GM18502 (cell line): ENCODE measurements around the gene SULT2B1.
"Not testable (repeated sequence)": the region's sequence is repeated elsewhere in the genome, so short reads cannot be mapped to it uniquely, and the experiment has no call there.

ENCODE experiments used
- ATAC-seq: cut with Tn5 transposase; IDR thresholded peaks from one replicate; pipeline ENCODE4 v1.9.1; 2021; ENCODE audit warnings: mild to moderate bottlenecking; ENCODE audit not compliant: unreplicated experiment, poor library complexity

SULT2B1 gene

DNA sequence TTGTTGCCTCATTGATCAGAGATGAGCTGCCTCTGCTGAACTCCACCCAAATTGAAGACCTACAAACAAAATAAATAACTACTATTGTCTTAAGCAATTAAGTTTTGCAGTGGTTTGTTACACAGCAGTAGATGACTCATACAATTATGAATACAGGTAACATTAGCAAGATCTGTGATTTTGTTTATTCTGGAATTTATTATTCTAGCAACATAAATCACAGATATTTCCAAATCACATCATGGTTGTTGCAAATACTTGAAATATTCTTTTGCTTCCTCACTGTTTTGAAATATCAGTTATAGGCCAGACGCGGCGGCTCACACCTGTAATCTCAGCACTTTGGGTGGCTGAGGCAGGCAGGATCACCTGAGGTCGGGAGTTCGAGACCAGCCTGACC, 27.2 kb upstream of the SULT2B1 start:
- ATAC-seq, result no peak

DNA sequence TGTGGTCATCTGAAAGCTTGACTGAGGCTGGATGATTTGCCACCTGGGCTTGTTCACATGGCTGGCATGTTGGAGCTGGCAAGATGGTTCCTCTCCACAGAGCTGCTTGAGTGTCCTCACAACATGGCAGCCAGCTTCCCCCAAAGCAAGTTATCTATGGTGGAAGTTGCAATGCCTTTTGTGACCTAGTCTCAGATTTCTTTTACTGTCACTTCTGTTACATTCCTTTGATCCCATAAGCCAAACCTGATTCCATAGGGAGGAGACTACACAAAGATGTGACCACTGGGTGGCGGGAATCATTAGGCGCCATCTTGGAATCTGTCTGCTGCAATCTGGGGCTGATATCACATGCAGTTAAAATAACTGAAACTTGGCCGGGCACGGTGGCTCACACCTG, 22.8 kb upstream of the SULT2B1 start:
- no peak for ATAC-seq

DNA sequence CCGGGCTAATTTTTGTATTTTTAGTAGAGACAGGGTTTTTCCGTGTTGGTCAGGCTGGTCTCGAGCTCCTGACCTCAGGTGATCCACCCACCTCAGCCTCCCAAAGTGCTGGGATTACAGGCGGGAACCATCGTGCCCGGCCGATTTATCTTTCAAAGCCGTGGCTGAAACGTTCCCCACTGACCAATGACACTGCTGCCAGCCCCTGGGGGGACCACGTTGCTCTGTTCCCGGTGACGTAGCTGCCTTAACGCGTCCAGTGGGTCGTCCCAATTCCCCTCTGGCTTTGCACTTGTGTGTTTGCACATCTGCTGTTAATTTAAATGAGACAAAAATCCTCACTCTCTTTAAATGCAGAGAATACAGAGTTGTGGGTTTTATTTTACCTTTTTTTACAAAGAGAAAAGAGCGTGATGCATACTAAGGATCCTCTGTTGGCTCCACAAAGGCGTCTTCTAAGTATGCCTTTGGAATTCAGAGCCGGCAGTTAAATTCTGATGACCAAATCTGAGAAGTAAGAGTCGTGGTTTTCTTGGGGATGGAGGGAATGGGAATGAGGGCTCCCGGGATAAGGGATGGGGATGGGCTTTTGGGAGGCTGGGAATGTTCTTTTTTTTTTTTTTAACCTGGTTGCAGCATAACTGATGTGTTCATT, 21.8 kb upstream of the SULT2B1 start:
- no peak for ATAC-seq

DNA sequence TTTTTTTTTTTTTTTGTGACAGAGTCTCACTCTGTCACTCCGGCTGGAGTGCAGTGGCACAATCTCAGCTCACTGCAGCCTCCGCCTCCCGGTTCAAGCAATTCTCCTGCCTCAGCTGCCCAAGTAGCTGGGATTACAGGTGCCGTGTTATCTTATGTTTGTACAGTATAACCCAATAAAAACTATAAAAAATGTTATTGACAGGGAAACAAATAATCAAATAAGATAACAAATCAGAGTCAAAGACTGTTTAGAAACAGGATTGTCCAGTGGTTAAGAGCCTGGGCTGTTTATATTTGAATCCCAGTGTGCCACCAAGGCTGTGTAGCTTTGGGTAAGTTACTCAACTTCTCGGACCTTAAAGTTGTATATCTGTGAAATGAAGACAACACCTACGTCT, 21.2 kb upstream of the SULT2B1 start:
- no peak for ATAC-seq

DNA sequence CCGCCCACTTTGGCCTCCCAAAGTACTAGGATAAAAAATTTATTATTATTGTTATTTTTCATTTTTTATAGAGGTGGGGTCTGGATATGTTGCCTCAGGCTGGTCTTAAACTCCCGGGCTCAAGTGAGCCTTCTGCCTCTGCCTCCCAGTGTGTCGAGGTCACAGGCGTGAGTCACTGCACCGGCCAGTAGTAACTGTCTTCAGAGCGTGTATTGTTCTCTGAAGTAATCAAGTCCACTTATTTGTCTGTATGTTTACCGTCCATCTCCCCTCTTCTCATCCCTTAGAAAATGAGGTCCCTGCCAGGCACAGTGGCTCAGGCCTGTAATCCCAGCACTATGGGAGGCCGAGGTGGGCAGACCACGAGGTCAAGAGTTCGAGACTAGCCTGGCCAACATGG, 18.2 kb upstream of the SULT2B1 start:
- ATAC-seq, result no peak

DNA sequence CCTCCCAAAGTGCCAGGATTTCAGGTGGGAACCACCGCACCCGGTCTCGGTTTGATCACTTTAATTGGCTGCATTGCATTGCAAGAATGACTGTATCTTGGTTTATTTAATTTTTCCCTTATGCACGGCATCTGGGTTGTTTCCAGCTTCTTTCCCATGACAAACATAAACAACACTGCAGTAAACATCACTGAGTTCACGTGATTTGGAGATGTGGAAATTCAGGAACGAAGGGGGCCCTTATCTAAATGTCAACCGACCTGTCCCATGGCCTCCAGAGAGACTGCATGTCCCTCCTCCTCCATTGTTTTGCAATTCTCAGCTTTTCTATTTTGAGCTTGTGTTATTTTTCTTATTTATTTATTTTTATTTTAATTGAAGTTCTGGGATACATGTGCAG, 14.4 kb upstream of the SULT2B1 start:
- no peak for ATAC-seq

DNA sequence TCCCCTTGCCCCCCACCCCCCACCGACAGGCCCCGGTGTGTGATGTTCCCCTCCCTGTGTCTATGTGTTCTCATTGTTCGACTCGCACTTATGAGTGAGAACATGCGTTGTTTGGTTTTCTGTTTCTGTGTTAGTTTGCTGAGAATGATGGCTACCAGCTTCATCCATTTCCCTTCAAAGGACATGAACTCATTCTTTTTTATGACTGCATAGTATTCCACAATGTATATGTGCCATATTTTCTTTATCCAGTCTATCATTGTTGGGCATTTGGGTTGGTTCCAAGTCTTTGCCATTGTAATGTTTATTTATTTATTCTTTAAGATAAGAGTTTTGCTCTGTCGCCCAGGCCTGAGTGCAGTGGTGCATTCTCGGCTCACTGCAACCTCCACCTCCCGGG, 13.9 kb upstream of the SULT2B1 start:
- not testable (repeated sequence) for ATAC-seq

DNA sequence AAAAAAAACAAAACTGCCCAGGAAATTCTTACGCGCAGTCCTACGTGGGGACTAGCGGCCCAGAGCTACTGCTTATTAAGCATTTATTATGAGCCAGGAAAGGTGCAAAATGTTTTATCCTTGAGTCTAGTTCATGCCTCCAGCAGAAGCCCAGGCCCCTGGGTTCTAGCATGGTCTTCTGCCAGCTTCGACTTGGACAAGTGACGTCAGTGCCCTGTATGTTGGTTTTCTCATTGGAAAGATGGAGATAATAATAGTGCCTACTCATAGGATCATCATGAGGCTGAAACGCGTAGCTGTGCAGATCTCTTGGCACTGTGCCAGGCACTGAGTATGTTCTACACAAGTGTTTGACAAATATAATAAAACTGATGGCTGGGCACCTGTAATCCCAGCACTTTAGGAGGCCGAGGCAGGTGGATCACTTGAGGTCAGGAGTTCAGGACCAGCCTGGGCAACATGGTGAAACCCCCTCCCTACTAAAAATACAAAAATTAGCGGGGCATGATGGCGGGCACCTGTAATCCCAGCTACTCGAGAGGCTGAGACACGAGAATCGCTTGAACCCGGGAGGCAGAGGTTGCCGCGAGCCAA, 12.4 kb upstream of the SULT2B1 start:
- no peak for ATAC-seq

DNA sequence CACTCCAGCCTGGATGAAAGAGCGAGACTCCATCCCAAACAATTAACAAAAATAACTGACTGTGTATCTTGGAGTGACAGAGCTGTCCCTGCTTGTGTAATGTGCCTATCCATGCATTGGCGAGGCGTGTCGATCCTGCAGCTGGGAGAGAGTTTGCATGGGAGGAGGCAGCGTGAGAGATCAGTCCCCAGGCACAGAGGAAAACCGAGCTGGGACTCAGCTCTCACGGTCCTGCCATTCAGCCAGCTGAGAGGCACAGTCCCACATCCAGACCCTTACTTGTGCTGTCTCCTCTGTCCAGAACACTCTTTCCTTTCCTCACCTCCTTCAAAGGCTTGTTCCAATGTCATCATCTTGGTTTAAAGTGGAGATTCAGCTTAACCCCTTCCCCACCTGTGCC, 11.9 kb upstream of the SULT2B1 start:
- ATAC-seq, result no peak

DNA sequence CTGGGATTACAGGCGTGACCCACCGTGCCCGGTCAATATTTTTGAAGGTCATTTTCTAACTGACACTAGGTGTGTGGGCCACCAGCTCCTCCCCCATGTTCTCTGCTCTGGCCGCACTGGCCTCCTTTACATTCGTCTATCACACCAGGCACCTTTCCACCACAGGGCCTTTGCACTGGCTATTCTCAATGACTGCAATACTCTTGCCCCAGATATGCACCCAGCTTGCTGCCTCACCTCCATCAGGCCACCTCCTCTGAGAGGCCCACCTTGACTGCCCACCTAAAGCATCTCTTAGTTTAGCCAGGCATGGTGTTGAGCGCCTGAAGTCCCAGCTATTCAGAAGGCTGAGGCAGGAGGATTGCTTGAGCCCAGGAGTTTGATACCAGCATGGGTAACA, 10.2 kb upstream of the SULT2B1 start:
- ATAC-seq, result no peak

DNA sequence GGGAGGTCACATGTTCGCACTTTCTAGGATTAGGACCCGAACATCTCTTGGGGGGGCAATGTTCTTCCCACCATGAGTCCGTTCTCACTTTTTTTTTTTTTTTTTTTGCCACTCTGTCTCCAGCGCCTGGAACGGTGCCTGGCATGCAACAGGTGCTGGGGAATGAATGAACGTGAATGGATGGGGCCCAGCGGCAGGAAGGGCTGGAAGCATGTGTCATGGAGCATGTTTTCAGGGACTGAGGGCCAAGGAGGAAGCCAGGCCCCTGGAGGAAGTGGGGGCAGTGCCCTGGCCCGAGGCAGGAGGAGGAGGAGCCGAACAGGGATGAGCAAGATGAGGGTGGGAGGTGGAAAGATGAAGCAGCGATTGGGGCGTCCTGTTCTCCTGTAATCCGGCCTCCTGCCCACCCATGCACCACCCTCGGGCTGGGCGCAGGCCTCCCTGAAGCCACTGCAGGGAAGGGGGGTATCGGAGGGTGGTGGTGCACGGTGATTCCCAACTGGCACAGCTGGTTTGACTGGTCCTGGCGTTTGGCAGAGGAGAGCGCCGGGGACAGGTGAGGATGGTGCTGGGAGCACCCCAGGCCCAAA, 8.8 kb upstream of the SULT2B1 start:
- no peak for ATAC-seq

DNA sequence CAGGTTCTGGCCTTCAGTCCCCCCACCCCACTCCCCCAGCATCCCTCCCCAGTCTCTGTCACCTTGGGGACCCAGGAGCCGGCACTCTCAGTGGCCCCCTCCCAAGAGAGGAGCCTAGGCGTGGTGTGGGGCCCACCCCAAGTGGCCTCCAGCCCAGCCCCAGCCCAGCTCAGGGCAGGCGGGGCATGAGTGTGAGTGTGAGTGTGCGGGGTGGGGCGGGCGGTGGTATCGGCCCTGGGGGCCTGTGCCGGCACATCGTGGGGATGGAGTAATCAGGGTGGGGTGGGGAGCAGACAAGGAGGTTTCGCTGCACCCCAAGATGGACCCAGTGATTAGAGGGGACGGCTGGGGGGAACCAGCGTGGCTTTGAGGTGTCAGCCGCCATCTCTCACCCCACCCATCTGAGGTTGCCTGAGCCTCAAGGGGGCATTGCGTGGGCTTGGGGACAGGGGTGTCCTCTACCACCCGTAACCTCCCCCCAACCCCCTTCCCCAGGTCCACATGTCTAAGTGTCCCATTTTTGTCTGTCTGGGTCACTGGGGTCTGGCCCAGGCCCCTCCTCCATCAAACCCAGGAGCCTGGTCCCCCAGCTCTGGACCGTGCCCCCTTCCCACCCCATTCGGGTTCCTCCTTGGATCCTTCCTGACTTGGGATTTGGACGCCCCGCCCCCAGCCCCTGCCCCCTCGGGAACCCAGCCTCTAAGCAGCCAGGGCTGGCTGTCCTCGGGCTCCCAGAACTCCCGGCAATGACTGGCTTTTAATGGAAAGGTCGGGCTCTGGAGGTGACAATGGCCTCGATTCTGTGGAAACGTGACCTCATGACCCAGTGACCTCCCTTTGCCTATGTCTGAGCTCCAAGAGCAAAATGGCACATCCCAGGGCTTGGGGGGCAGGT, 6.9 kb upstream of the SULT2B1 start:
- ATAC-seq, result no peak

DNA sequence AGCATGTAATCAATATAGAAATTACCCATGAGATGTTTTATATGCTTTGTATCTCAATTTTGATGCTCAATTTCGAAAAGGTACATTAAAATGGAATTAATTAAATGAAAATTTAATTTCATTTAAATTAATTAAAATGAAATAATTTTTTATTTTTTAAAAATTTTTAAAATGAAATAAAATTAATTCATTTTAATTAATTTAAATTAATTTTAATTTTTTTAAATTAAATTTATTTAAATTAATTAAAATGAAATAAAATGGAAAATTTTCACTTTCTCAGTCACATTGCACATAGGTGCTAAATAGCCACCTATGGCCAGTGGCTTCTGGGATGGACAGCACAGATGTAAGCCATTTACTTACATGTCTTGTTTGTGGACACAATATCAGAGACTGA, 4.2 kb upstream of the SULT2B1 start:
- ATAC-seq, result no peak

DNA sequence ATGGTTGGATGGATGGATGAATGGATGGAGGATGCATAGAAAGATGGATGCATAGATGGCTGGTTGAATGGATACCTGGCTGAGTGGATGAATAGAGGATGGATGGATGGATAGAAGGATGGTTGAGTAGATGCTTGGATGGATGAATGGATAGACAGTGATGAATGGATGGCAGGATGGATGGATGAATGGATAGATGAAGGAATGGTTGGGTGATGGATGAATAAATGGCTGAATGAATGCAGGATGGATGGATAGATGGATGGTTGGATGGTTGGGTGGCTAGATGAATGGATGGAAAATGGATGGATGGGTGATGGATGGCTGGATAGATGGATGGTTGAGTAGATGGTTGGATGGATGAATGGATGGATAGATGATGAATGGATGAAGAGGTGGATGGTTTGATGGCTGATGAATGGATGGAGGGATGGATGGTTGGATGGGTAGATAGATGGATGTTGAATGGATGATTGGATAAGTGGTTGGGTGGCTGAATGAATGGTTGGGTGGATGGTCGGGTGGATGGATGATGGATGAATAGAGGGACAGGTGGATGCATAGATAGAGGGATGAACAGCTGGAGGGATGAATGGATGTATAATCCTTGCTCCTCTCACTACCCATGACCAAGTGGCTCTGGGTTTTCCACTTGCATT, 3.6 kb upstream of the SULT2B1 start:
- no peak for ATAC-seq

DNA sequence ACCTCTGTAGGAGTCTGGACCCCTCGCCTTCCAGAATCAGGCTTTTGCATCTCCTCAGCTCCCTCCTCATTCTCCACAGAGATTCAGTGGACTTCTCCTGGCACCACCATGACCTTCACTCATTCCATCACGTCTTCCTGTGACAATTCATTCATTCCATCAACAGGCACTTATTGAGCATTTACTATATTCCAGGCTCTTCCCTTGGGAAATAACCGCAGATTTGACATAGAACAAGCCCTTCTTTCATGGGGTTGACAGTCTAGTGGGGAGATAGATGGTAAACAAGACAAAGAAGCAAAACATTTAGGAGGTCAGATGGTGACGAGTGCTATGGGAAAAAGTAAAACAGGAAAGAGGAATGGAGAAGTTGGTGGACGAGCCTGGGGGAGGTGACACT, 2.6 kb upstream of the SULT2B1 start:
- no peak for ATAC-seq

DNA sequence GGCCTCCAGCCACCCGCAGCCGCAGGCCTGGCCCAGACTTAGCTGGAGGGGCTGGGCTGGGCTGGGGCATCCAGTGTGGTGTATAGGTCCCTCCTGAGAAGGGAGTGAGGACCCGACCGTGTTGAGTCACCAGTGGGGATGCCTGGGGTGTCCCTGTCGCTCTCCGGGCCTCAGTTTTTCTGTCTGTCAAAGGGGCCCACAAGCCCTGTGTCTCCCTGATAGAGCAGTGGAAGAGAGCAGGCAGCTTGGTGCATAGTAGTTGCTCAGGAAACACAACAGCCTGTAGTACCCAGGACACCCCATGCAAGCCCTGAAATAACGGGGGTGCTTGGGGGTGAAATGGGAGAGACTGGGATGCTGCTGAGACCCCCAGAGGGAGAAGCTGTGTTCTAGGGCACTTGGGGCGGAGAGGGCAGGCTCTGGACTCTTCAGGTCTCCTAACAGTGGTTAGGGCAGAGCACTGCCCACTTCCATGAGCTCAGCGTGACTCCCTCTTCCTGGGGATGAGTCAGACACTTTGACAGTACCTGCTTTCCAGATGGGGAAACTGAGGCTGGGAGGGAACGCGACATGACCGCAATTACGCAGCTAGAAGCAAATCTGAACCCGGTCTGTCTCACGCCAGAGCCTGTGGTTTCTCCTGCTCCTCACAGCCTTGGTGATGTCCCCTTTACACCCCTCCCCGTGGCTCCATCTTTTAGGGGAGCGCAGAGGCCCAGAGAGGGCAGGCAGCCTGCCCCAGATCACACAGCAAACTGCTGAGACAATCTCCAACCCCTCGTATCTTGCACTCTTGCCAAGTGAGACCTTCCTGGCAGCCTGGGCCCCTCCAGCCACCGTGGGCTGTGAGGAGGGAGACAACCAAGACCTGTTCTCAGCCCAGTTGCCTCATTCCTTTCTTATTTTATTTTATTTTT, 692 bp downstream of the SULT2B1 start:
- no peak for ATAC-seq

DNA sequence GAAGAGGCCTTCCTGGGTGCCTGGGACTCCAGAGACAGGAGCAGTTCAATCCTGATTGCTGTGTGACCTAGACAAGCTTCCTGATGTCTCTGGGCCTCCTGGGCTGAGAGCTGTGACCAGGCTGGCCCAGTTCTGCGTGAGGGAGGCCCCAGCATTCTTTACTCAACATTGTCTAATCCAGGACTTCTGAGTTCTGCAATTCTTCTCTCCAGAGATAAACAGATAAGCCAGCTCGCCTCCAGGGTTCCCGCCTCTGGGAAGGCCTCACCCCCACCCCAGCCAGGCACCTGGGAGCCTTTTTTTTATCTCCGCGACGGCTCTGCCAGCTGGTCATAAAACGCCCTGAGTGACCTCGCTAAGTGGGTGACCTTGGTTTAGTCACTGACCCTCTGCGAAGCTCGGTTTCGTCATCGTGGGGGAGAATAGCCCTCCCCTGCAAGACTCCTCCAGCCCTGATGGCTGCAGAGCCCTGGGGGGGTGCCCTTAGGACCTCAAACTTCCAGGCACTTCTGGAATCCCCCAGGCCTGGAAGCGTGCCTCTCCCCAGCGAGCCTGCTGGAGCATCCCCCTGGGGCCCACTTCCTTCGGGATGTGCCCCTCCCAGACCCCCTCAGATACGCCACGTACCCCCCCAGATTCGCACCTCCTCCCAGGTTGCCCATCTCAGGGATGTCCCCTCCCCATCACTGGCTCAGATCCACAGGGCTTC, 1.9 kb downstream of the SULT2B1 start:
- ATAC-seq, result no peak

DNA sequence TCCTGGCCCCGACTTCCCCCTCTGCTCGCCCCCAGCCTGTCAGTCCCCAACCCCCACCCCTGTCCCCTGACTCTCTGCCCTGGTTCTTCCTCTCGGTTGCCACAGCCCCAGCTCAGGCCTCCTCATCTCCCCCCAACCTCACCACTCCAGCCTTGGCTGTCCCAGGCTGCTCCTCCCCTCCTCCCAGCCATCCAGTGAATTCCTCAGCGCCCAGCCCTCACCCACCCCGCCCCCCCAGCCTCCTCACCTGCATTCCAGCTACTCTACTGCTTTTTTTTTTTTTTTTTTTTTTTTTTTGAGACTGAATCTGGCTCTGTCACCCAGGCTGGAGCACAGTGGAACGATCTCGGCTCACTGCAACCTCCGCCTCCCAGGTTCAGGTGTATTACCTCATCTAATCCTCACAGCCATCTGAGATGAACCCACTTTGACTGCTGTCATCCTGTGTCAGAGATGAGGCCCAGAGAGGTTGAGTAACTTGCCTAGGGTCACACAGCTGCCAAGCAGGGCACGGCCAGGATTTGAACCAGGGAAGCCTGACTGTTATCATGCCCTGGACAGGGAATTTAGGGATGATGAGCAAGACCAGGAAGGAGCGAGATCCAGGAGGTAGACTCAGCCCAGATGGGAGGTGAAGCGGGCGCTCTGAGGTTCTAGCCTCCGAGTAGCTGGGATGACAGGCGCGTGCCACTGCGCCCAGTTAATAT, 2.6 kb downstream of the SULT2B1 start:
- no peak for ATAC-seq
